ENCODE data around the gene PRPF40B. TPM values are rescaled to one million over a fixed set of nuclear protein-coding genes. Genes with fewer than 3 reads are reported as not detected.

PRPF40B gene
- total and polyA plus RNA-seq, 2 donors from 2014 or later = 20.1 to 33.3 TPM

DNA sequence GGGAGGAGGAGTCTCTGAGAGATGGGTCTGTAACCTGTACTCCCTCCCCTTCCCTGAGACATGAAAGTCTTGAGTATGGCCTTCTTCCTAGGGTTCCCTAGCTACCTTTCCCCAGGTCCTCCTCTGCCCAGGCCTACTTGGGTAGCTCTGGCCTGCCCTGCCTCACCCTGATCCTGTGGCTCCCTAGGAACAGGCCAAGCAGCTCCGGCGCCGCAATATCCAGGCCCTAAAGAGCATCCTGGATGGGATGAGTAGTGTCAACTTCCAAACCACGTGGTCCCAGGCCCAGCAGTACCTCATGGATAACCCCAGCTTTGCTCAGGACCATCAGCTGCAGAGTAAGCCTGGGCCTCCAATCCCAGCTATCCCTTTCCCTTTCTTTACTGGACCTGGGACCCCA is 12.3 kb downstream of the PRPF40B start:
- no peaks in the 10 kb centered on the region for H3K9me3 ChIP-seq (ENCODE audit: control insufficient read depth in 2 of 3, insufficient read depth in 1 of 3, low read length in 3 of 3)
- peaks cover 0 to 7% (median 5%) of the 10 kb centered on the region in 3 donors for H3K4me1 ChIP-seq (ENCODE audit: control insufficient read depth in 2 of 3, insufficient read depth in 2 of 3, low read depth in 1 of 3, low read length in 3 of 3)
- H3K36me3 ChIP-seq (ENCODE audit: control insufficient read depth in 2 of 3, insufficient read depth in 3 of 3, low read length in 3 of 3) = peaks cover 2 to 15% (median 14%) of the 10 kb centered on the region in 3 donors
- FAIRE-seq (no peak), DNase-seq (peak in 1 of 5 donors; percentile 49)
- TF ChIP-seq CTCF (IDR thresholded peaks at IDR 0.05; ENCODE audit: borderline replicate concordance, extremely low read depth, insufficient read depth) = no peak
- intact Hi-C loops (cut with DNase I) = no loop called here
- no peak overlapping the region for H3K9ac ChIP-seq (ENCODE audit: low read length in 3 of 3)
- H3K27me3 ChIP-seq (ENCODE audit: control insufficient read depth, insufficient read depth, low read length) = no peaks in the 10 kb centered on the region
- no peak overlapping the region for H3K27ac ChIP-seq (ENCODE audit: low read depth in 2 of 2, low read length in 2 of 2)
- H3K4me3 ChIP-seq (ENCODE audit: low read length in 3 of 3) = no peak overlapping the region

DNA sequence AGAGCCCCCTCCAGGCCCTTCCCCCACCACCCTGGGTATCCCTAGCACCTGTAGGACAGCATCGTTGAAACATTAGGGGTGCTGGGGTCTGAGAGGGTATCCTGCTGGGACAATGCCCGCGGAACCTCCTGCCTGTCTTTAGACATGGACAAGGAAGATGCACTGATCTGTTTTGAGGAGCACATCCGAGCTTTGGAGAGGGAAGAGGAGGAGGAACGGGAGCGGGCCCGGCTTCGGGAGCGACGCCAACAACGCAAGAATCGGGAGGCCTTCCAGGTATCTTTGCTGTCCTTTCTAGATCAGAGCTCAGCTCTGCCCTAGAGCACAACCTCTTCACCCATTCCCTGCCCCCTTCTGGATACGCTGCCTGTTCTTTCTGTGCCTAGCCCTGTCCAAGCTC is 13.2 kb downstream of the PRPF40B start:
- Histone ChIP-seq H3K27me3 (ENCODE audit: control insufficient read depth, insufficient read depth, low read length) (no peaks in the 10 kb centered on the region), H3K9ac (ENCODE audit: low read length in 3 of 3) (no peak overlapping the region), H3K36me3 (ENCODE audit: control insufficient read depth in 2 of 3, insufficient read depth in 3 of 3, low read length in 3 of 3) (peaks cover 4 to 18% (median 14%) of the 10 kb centered on the region in 3 donors), H3K4me1 (ENCODE audit: control insufficient read depth in 2 of 3, insufficient read depth in 2 of 3, low read depth in 1 of 3, low read length in 3 of 3) (peaks cover 0 to 7% (median 5%) of the 10 kb centered on the region in 3 donors), H3K4me3 (ENCODE audit: low read length in 3 of 3) (no peak overlapping the region), H3K9me3 (ENCODE audit: control insufficient read depth in 2 of 3, insufficient read depth in 1 of 3, low read length in 3 of 3) (no peaks in the 10 kb centered on the region), H3K27ac (ENCODE audit: low read depth in 2 of 2, low read length in 2 of 2) (no peak overlapping the region)
- TF ChIP-seq CTCF (IDR thresholded peaks at IDR 0.05; ENCODE audit: borderline replicate concordance, extremely low read depth, insufficient read depth) = no peak
- DNase-seq (peak in 1 of 5 donors; percentile 40), FAIRE-seq (no peak)
- intact Hi-C loops (cut with DNase I) = no loop called here

DNA sequence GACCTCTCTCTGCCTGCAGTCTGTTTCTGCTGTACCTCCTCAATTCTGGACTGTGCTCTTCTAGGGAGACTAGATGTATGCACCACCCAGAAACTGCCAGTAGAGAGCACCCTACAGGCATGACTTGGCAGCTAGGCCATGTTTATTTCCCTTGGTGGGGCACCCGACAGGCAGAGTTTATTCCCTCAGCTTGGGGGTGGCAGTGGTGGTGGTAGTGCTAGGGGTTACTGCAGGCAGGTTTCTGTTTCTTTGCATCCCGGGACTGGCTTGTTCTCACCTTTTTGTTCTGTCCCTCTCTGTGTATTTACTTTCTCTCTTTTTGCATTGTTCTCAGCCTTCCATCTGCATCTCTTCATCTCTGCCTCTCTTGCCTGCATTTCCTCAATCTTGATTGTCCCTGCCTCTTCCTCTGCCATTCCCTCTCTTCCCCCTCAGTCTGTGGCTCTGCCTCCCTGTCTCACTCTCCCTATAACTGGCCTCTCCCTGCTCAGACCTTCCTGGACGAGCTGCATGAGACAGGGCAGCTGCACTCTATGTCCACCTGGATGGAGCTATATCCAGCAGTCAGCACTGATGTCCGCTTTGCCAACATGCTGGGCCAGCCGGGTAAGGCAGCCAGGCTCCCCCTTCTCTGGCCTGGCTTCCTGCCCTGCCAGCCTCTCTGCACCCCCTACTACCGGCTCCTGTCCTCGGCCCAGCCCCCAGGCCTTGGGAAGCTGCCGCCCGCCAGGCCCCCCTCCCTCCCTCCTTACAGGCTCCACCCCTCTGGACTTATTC is 13.8 kb downstream of the PRPF40B start:
- Histone ChIP-seq H3K36me3 (ENCODE audit: control insufficient read depth in 2 of 3, insufficient read depth in 3 of 3, low read length in 3 of 3) (peaks cover 2 to 18% (median 12%) of the 10 kb centered on the region in 3 donors), H3K27ac (ENCODE audit: low read depth in 2 of 2, low read length in 2 of 2) (no peak overlapping the region), H3K9me3 (ENCODE audit: control insufficient read depth in 2 of 3, insufficient read depth in 1 of 3, low read length in 3 of 3) (no peaks in the 10 kb centered on the region), H3K4me3 (ENCODE audit: low read length in 3 of 3) (peak overlapping the region in 1 of 3 donors; percentile 24), H3K9ac (ENCODE audit: low read length in 3 of 3) (no peak overlapping the region), H3K27me3 (ENCODE audit: control insufficient read depth, insufficient read depth, low read length) (no peaks in the 10 kb centered on the region), H3K4me1 (ENCODE audit: control insufficient read depth in 2 of 3, insufficient read depth in 2 of 3, low read depth in 1 of 3, low read length in 3 of 3) (peaks cover 0 to 7% (median 5%) of the 10 kb centered on the region in 3 donors)
- FAIRE-seq = no peak
- peak; percentile 58 for TF ChIP-seq CTCF (IDR thresholded peaks at IDR 0.05; ENCODE audit: borderline replicate concordance, extremely low read depth, insufficient read depth)
- peak; percentile 65 to 89 (median 71) for DNase-seq
- intact Hi-C loops (cut with DNase I) = no loop called here

Data from kidney (tissue), 14 donors.